ENCODE data around the gene PSMG2. TPM values are rescaled to one million over a fixed set of nuclear protein-coding genes. Genes with fewer than 3 reads are reported as not detected.

Gene PSMG2
- polyA plus RNA-seq (2012; ENCODE audit: insufficient read depth, insufficient read length, low read depth), result 23.4 TPM

DNA sequence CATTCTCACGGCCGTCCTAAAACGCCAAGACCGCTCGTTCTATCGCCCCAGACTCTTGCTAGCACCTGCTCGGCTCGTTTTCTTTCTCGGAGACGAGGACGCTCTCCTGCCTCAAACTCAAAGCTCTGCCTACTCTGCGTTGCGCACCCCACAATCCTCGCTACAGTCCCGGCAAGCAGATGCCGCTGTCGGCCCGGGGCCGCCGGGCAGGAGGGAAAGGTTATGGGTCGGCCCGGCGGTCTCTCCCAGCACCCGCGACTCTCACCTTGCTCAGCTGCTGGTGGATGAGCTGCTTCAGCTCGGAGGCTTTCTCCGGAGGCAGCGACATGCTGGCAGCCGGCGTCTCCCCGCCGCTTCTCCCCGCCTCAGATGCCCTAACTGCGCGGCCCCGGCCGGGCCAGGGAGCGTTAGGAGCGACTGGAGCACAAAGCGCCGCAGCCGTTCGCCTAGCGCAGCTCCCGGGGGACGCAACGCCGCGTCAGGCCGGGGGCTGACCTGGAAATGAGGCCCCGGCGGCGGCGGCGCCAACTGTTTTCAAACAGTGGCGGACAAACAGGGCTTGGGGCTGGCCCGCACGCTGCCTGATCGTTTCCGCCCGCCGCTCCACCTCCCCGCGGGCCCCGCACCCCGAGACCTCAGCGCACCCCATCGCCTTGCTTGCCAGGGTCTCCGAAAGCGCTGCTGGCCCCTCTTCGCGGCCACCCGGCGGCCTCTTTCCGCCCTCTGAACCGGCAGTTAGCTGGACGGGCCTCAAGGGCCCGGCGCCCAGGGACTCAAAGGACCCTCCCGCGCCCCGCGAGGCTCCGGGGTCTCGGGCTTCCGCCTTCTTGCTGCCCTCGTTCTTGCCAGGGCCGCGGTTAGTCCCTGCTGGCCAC lies at the start of gene PSMG2, which contains the start of gene CEP76:
Gene PSMG2 (plus strand): TSS at position 822 of the 875 bp plus-strand sequence. CDS start 66 bp downstream, outside the sequence.
Gene CEP76 (minus strand): TSS at position 503 of the 875 bp plus-strand sequence. CDS start 175 bp downstream, at position 328.
- Histone ChIP-seq H3K4me1 (no peaks in the 10 kb centered on the region), H3K9me3 (no peaks in the 10 kb centered on the region; the same call in 1 of the 2 replicates), H3K36me3 (peaks cover 4% of the 10 kb centered on the region), H3K4me3 (ENCODE audit: low read depth, low read length) (peak within 1 kb of the TSS; percentile 88), H3K27me3 (no peaks in the 10 kb centered on the region)
- TF ChIP-seq, protein P1, sequence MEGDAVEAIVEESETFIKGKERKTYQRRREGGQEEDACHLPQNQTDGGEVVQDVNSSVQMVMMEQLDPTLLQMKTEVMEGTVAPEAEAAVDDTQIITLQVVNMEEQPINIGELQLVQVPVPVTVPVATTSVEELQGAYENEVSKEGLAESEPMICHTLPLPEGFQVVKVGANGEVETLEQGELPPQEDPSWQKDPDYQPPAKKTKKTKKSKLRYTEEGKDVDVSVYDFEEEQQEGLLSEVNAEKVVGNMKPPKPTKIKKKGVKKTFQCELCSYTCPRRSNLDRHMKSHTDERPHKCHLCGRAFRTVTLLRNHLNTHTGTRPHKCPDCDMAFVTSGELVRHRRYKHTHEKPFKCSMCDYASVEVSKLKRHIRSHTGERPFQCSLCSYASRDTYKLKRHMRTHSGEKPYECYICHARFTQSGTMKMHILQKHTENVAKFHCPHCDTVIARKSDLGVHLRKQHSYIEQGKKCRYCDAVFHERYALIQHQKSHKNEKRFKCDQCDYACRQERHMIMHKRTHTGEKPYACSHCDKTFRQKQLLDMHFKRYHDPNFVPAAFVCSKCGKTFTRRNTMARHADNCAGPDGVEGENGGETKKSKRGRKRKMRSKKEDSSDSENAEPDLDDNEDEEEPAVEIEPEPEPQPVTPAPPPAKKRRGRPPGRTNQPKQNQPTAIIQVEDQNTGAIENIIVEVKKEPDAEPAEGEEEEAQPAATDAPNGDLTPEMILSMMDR (IDR thresholded peaks at IDR 0.05; ENCODE audit: low read depth, low read length), result no peak
- DNase-seq, result peak; percentile 90

- Histone ChIP-seq H3K4me3 (ENCODE audit: low read depth, low read length) (no peak overlapping the region), H3K9me3 (no peaks in the 10 kb centered on the region), H3K36me3 (no peaks in the 10 kb centered on the region), H3K27me3 (no peaks in the 10 kb centered on the region), H3K4me1 (no peaks in the 10 kb centered on the region)
- TF ChIP-seq, protein P1 (IDR thresholded peaks at IDR 0.05; ENCODE audit: low read depth, low read length), result no peak
- no peak for DNase-seq
Observed at GRCh38 chr18:12654971-12655370, 47.9 kb upstream of the PSMG2 start.

DNA sequence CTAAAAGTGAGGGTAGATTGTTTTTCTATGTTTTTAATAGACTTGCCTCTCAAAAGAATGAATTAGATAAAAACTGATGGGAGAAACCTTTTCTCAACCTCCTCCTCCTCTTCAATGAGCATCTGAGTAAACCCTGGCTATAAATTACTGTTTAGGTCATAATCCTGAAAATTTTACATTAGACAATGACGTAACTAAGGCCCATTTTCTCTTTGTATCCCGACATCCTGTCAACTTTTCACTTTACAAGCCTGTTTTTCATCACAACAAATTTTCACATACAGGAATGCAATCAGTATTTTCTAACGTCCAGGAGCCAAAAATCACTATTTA lies 46.3 kb upstream of the PSMG2 start:
- Histone ChIP-seq H3K36me3 (no peaks in the 10 kb centered on the region), H3K4me1 (no peaks in the 10 kb centered on the region), H3K27me3 (no peaks in the 10 kb centered on the region), H3K9me3 (no peaks in the 10 kb centered on the region), H3K4me3 (ENCODE audit: low read depth, low read length) (peak overlapping the region; percentile 81)
- DNase-seq, result no peak
- TF ChIP-seq, protein P1 (IDR thresholded peaks at IDR 0.05; ENCODE audit: low read depth, low read length), result no peak

DNA sequence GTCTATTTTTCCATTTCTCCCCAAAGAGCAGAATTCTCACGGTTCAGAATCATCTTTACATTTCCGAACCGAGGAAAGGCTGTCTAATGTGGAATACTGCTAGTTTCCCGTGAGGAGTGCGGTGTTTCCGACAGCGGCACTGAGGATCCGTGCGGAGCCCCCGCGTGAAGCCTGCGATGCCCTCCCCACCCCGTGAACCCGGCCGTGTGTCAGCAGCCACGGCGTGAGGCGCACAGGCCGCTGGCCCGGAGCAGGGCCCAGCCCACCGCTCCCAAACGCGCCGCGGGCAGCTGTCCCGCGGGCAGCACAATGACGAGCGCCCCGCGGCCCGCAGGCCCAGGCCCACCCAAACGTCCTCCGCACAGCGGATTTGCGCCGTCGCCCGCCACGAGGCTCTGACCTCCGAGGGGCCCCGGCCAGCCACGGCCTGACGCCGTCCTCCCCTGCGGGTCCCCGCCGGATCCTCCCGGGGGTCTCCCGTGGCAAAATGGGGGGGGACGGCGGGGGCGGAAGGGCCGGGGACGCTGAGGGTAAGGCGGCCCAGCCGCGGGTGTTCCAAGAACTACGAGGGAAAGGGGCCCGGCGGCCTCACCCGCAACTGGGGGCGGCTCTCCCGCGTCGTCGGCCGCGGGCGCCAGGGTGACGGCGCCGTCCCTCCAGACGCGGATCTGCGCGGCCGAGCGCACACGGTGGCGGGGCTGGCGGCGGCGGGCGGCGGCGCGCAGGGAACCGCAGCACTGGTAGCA lies 45.7 kb upstream of the PSMG2 start:
- Histone ChIP-seq H3K4me1 (no peaks in the 10 kb centered on the region), H3K9me3 (no peaks in the 10 kb centered on the region), H3K4me3 (ENCODE audit: low read depth, low read length) (peak overlapping the region; percentile 81), H3K27me3 (no peaks in the 10 kb centered on the region), H3K36me3 (no peaks in the 10 kb centered on the region)
- peak; percentile 35 for DNase-seq
- TF ChIP-seq, protein P1 (IDR thresholded peaks at IDR 0.05; ENCODE audit: low read depth, low read length), result no peak

- H3K4me1 ChIP-seq, result no peaks in the 10 kb centered on the region
- H3K4me3 ChIP-seq (ENCODE audit: low read depth, low read length), result peak within 1 kb of the TSS; percentile 81
- TF ChIP-seq, protein P1 (IDR thresholded peaks at IDR 0.05; ENCODE audit: low read depth, low read length), result no peak
- H3K36me3 ChIP-seq, result no peaks in the 10 kb centered on the region
- no peaks in the 10 kb centered on the region for H3K9me3 ChIP-seq
- DNase-seq, result peak; percentile 66
- no peaks in the 10 kb centered on the region for H3K27me3 ChIP-seq
Observed at GRCh38 chr18:12657684-12658425, 45.0 kb upstream of the PSMG2 start, which contains the start of gene SPIRE1. SPIRE1 (minus strand) TSS chr18:12658107; CDS start chr18:12657866, 241 bp downstream.
